Pancreas (tissue), 10 donors: ENCODE results near the gene CCDC138. TPM values are rescaled to one million over a fixed set of nuclear protein-coding genes. Genes with fewer than 3 reads are reported as not detected.

Source experiments
- ATAC-seq, 4 donors: fragments of 200-7000 bp; cut with Tn5 transposase; one replicate each; pipeline versions ENCODE4 v1.8.0 to v1.9.1; 2020; ENCODE audit warnings: mild to moderate bottlenecking in 4 of 4, moderate library complexity in 4 of 4
- DNase-seq, 6 donors: peaks; one replicate each; pipeline ENCODE4 v3.0.0-alpha.2; 2020
- FAIRE-seq: peaks from 2 replicates; lab custom pipeline; 2012; peaks lifted over from hg19 to GRCh38; lab: Jason Lieb, UNC
- H3K27ac ChIP-seq, 4 donors: fragments of 200-600 bp; sonication (generic); 1 replicate in 3 of 4; 2 replicates in 1 of 4; pipeline versions ENCODE4 v1.5.0 to v1.8.0; 2020
- H3K27me3 ChIP-seq, 4 donors: fragments of 200-600 bp; one replicate each; pipeline ENCODE4 v1.8.0; 2021
- H3K36me3 ChIP-seq, 3 donors: fragments of 200-600 bp; sonication (generic) in 1 of 3; one replicate each; pipeline versions ENCODE4 v1.5.0 to v1.8.0; 2020 to 2021
- H3K4me1 ChIP-seq, 3 donors: fragments of 200-600 bp; one replicate each; pipeline ENCODE4 v1.8.0; 2021
- H3K4me3 ChIP-seq, 4 donors: fragments of 200-600 bp; sonication (generic) in 2 of 4; one replicate each; pipeline versions ENCODE4 v1.5.0 to v1.8.0; 2020 to 2021
- H3K9me3 ChIP-seq, 4 donors: fragments of 200-600 bp; one replicate each; pipeline ENCODE4 v1.8.0; 2021
- WGBS, 2 donors: extraction: QIAGEN DNeasy Blood & Tissue Kit; methylation state at CpG; one replicate each; pipeline ENCODE4 v1.1.7; 2013; 5-methylcytosine and 5-hydroxymethylcytosine counted together
- intact Hi-C, 3 donors: fragments of 100-400 bp; cut with DNase I; formaldehyde crosslinking; loops; one replicate each; pipeline versions ENCODE4 v1.11.1 to v1.14.2; 2022
- polyA plus RNA-seq, 2 donors: library from polyadenylated mRNA; stranded (reverse); fragments of 200-250 nt; gene quantifications; one replicate each; pipeline ENCODE4 v1.2.3, GENCODE V29; 2013
- total RNA-seq, 6 donors: library from RNA; stranded (reverse); fragmentation: NEBNext Ultra II Directional in 4 of 6; extraction: Animal tissue kit (Norgen Biotek cat#: 25700) in 4 of 6; gene quantifications; one replicate each; pipeline versions ENCODE4 v1.2.1 to v1.2.4, GENCODE V29; 2021 to 2023
- TF ChIP-seq, protein P1 (sequence below), 4 donors: fragments of 200-600 bp; sonication (generic) in 3 of 4; IDR thresholded peaks; one replicate each; pipeline versions ENCODE4 v1.5.0 to v1.8.0; 2021; ENCODE audit warnings: antibody characterized with exemption in 4 of 4
- donor health status: healthy with polysubstance abuse.
- donor health status: DM: no; HTN: no; CAD: no; lungs with moderate emphysema.
- donor health status: DM: no; HTN: no; CAD: no.
- donor health status: control.
- donor health status: control.
- donor health status: Bipolar disorder and iron deficiency.
- donor health status: DM: yes; HTN: yes; CAD: no.
- donor health status: DM: no; HTN: no; CAD: no.
- donor health status: DM: no; HTN: no; CAD: no.
- donor health status: DM: yes; HTN: yes; CAD: no.

CCDC138 gene
- total and polyA plus RNA-seq, 8 donors = 0.72 to 2.0 (median 1.6) TPM

DNA sequence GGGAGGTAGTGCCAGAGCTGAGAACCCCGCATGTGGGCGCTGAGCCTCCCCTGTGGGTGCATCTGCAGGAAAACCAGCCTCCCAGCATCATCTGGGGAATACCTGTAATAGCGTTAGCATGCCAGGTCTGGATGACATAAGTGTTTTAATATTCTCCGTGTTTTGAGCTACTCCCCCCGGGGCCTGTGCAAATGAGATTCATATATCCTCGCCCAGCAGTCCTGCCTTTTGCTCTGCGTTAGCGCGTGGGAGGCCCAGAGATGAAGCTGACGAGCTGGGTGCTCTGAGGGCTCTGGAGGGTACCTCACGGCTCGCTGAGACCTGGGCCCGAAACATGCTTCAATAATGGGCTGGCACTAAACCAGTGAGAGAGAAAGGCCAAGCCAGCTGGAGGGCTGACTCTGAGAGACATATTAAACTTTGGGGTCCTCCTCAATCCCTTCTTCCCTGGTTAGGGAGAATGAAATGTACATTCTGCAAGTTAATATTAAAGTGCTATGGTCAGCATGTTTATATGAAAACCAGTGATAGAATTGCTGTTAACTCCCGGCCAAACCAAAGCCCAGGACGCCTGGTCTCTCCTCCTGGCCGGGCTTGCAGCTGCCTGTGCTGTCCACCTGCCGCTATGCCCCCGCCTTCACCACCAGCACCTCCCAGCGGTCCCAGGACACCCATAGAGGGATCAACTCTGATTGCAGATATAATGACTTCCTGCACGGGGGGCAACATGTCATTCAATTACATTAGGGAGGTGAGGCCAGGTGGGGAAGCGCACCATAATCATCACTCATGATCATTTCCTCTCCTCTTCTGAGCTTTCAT is 125.4 kb downstream of the CCDC138 start:
- TF ChIP-seq, protein P1, sequence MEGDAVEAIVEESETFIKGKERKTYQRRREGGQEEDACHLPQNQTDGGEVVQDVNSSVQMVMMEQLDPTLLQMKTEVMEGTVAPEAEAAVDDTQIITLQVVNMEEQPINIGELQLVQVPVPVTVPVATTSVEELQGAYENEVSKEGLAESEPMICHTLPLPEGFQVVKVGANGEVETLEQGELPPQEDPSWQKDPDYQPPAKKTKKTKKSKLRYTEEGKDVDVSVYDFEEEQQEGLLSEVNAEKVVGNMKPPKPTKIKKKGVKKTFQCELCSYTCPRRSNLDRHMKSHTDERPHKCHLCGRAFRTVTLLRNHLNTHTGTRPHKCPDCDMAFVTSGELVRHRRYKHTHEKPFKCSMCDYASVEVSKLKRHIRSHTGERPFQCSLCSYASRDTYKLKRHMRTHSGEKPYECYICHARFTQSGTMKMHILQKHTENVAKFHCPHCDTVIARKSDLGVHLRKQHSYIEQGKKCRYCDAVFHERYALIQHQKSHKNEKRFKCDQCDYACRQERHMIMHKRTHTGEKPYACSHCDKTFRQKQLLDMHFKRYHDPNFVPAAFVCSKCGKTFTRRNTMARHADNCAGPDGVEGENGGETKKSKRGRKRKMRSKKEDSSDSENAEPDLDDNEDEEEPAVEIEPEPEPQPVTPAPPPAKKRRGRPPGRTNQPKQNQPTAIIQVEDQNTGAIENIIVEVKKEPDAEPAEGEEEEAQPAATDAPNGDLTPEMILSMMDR (IDR thresholded peaks at IDR 0.05) = no peak
- intact Hi-C loops = no loop called here
- WGBS, 2 donors = 73 to 78% methylated on average over 21 of the region's 21 CpGs
- no peak for FAIRE-seq
- no peaks in the 10 kb centered on the region for H3K9me3 ChIP-seq
- no peaks in the 10 kb centered on the region for H3K4me1 ChIP-seq
- H3K27me3 ChIP-seq = no peaks in the 10 kb centered on the region
- no peaks in the 10 kb centered on the region for H3K36me3 ChIP-seq
- DNase-seq = no peak
- no peak overlapping the region for H3K4me3 ChIP-seq
- H3K27ac ChIP-seq = no peak overlapping the region
- no peak for ATAC-seq

DNA sequence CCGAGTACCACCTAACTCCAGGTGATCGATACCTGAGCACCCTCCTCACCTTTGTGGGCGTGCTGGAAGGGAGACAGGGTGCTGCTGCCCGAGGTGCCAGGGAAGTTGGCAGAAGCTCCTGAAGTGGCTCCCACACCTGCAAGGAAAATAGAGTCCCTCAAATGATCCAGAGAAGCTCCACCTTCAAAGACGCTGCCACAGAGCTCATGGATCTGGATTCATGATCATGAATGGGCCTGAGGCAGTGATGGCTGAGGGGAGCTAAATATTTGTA is 126.0 kb downstream of the CCDC138 start:
- no peaks in the 10 kb centered on the region for H3K27me3 ChIP-seq
- intact Hi-C loops = no loop called here
- no peak for ATAC-seq
- TF ChIP-seq, protein P1 (IDR thresholded peaks at IDR 0.05) = no peak
- no peaks in the 10 kb centered on the region for H3K36me3 ChIP-seq
- DNase-seq = no peak
- WGBS, 2 donors = 68 to 82% methylated on average over 5 of the region's 5 CpGs
- FAIRE-seq = no peak
- no peak overlapping the region for H3K27ac ChIP-seq
- no peaks in the 10 kb centered on the region for H3K9me3 ChIP-seq
- H3K4me1 ChIP-seq = no peaks in the 10 kb centered on the region
- no peak overlapping the region for H3K4me3 ChIP-seq

DNA sequence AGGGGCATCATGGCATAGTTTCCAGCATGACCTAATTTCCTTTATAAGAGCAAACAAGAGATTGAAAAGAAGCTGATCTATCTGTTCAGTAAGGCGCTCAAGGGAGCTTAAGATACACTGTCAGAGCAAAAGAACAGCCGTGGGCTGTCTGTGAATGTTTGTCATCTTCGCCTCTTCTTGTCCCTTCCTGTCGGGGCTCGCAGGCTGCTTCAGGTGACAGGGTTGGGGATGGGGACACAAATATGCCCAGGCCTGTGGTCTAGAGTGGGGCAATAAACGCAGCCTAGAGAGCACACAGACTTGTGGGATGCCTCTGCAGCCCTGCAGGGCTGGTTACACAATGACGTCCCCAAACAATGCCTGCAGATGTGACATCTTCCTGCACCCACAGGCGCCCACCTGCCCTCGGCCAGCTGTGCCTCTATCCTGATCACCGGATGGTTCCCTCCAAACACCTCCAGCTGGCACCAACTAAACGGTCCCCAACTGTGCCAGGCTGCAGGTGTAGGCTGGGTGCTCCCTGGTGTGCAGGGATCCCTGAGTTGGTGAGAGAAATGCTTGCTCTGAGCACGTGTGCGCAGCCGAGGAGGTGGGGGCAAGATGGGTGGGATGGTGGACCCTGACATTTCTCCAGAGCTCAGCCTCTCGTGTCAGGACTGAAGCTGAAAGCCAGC is 129.7 kb downstream of the CCDC138 start:
- intact Hi-C loops = no loop called here
- TF ChIP-seq, protein P1 (IDR thresholded peaks at IDR 0.05) = no peak
- FAIRE-seq = no peak
- DNase-seq = no peak
- no peaks in the 10 kb centered on the region for H3K27me3 ChIP-seq
- no peaks in the 10 kb centered on the region for H3K36me3 ChIP-seq
- ATAC-seq = no peak
- no peaks in the 10 kb centered on the region for H3K4me1 ChIP-seq
- no peaks in the 10 kb centered on the region for H3K9me3 ChIP-seq
- H3K27ac ChIP-seq = no peak overlapping the region
- no peak overlapping the region for H3K4me3 ChIP-seq
- WGBS, 2 donors = 55 to 57% methylated on average over 15 of the region's 15 CpGs

DNA sequence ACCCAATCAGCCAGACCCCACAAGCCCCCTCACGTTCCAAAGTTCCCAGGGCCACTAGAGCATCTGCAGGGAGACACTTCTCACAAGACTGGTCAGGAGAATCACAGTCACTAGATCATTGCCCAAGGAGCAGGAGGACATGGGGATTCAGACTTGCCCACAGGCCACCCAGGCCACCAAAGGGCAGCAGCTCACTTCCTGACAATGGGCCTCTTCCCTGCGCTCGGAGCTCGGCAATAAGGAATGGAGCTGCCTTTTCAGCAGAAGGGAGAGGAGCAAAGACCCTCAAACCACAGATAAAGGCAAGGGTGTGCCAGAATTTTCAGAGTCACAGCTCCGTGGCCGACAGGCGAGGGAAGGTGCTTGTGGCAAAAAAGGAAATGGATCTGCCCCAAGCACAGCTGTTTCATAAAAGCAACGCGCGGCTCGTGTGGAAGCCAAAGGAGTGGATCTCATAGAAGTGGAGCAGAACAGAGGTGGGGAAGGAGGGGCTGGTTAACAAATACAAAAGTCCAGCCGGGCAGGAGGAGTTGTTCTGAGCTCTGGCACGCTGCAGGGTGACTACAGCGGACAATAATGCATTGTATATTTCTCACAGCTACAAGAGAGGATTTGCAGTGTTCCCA is 130.3 kb downstream of the CCDC138 start:
- H3K27me3 ChIP-seq = no peaks in the 10 kb centered on the region
- FAIRE-seq (no peak), ATAC-seq (peak in 2 of 4 donors; percentile 41 to 55), DNase-seq (no peak)
- no peaks in the 10 kb centered on the region for H3K36me3 ChIP-seq
- H3K27ac ChIP-seq = no peak overlapping the region
- H3K4me1 ChIP-seq = no peaks in the 10 kb centered on the region
- H3K9me3 ChIP-seq = no peaks in the 10 kb centered on the region
- TF ChIP-seq, protein P1 (IDR thresholded peaks at IDR 0.05) = no peak
- H3K4me3 ChIP-seq = no peak overlapping the region
- intact Hi-C loops = no loop called here
- WGBS, 2 donors = 29 to 32% methylated on average over 14 of the region's 14 CpGs
